Bone marrow (tissue), 2 donors: ENCODE measurements around the gene GALNT18.

Source experiments
- DNase-seq, 2 donors: peaks; one replicate each; lab custom pipeline; 2025; lab: John Stamatoyannopoulos, UW

GALNT18 gene

GRCh38 chr11:11428714-11429113 is 193.1 kb downstream of the GALNT18 start:
- DNase-seq: no peak

GRCh38 chr11:11427542-11427941 is 194.3 kb downstream of the GALNT18 start:
- DNase-seq: no peak

GRCh38 chr11:11427140-11427539 is 194.7 kb downstream of the GALNT18 start:
- DNase-seq: no peak

GRCh38 chr11:11426226-11426952 is 195.4 kb downstream of the GALNT18 start:
- DNase-seq: no peak

- no peak for DNase-seq
Measured at GRCh38 chr11:11425806-11426205, 196.0 kb downstream of the GALNT18 start.

GRCh38 chr11:11424688-11425087 is 197.1 kb downstream of the GALNT18 start:
- DNase-seq: no peak

- no peak for DNase-seq
Measured at GRCh38 chr11:11422411-11423128, 199.2 kb downstream of the GALNT18 start.

GRCh38 chr11:11421509-11421908 is 200.3 kb downstream of the GALNT18 start:
- DNase-seq: no peak

- DNase-seq: no peak
Measured at GRCh38 chr11:11420899-11421285, 200.9 kb downstream of the GALNT18 start.

GRCh38 chr11:11420191-11420898 is 201.5 kb downstream of the GALNT18 start:
- DNase-seq: no peak

- no peak for DNase-seq
Measured at GRCh38 chr11:11419747-11420146, 202.1 kb downstream of the GALNT18 start.

GRCh38 chr11:11416917-11417316 is 204.9 kb downstream of the GALNT18 start:
- no peak for DNase-seq

- DNase-seq: peak; percentile 8 to 43
Measured at GRCh38 chr11:11416502-11416901, 205.3 kb downstream of the GALNT18 start.

- no peak for DNase-seq
Measured at GRCh38 chr11:11415901-11416300, 205.9 kb downstream of the GALNT18 start.

GRCh38 chr11:11414996-11415395 is 206.8 kb downstream of the GALNT18 start:
- DNase-seq: no peak

- DNase-seq: no peak
Measured at GRCh38 chr11:11413776-11414175, 208.0 kb downstream of the GALNT18 start.

- no peak for DNase-seq
Measured at GRCh38 chr11:11411401-11411985, 210.3 kb downstream of the GALNT18 start.

- DNase-seq: no peak
Measured at GRCh38 chr11:11409901-11410300, 211.9 kb downstream of the GALNT18 start.

- DNase-seq: no peak
Measured at GRCh38 chr11:11409224-11409623, 212.6 kb downstream of the GALNT18 start.

GRCh38 chr11:11408436-11409221 is 213.2 kb downstream of the GALNT18 start:
- DNase-seq: no peak

GRCh38 chr11:11407763-11408084 is 214.1 kb downstream of the GALNT18 start:
- no peak for DNase-seq
